Type B pancreatic cell (in vitro differentiated cells): ENCODE measurements around the gene PAPPA. TPM values are rescaled to one million over a fixed set of nuclear protein-coding genes. Genes with fewer than 3 reads are reported as not detected.
A peak's percentile ranks its signal among the peaks of the same experiment; 100 is the strongest.

ENCODE experiments used
- DNase-seq: peaks from one replicate; pipeline ENCODE4 v3.0.0; 2021; ENCODE audit warnings: mixed read lengths; ENCODE audit not compliant: unreplicated experiment; ENCODE audit errors: extremely low spot score
- H3K27ac Mint-ChIP-seq: 2 replicates; pipeline ENCODE4 v1.8.0; 2021; ENCODE audit warnings: mild to moderate bottlenecking, mixed read lengths
- H3K27me3 Mint-ChIP-seq: 2 replicates; pipeline ENCODE4 v1.8.0; 2021; ENCODE audit warnings: mixed read lengths
- H3K36me3 Mint-ChIP-seq: 2 replicates; pipeline ENCODE4 v1.8.0; 2021; ENCODE audit warnings: mixed read lengths
- H3K4me1 Mint-ChIP-seq: one replicate; pipeline ENCODE4 v1.8.0; 2021; ENCODE audit warnings: mixed read lengths; ENCODE audit not compliant: unreplicated experiment
- H3K4me3 Mint-ChIP-seq: 2 replicates; pipeline ENCODE4 v1.8.0; 2021; ENCODE audit warnings: mild to moderate bottlenecking, mixed read lengths
- H3K9me3 Mint-ChIP-seq: 2 replicates; pipeline ENCODE4 v1.8.0; 2021; ENCODE audit warnings: mixed read lengths
- CTCF ChIP-seq: fragments of 200-600 bp; sonication (generic); conservative IDR thresholded peaks from 2 replicates; pipeline ENCODE4 v1.5.0; 2021; ENCODE audit warnings: antibody characterized with exemption, mild to moderate bottlenecking
- total RNA-seq: library from RNA; stranded (reverse); gene quantifications from 2 replicates; pipeline ENCODE4 v1.2.1, GENCODE V29; 2021; ENCODE audit warnings: low replicate concordance

The PAPPA gene
- total RNA-seq, 1 donor from 2014 or later, result 11.0 TPM

GRCh38 chr9:116280529-116280928, 126.9 kb downstream of the PAPPA start:
- Mint-ChIP-seq H3K27ac (no peak overlapping the region), H3K4me1 (peaks cover 45% of the 10 kb centered on the region), H3K4me3 (no peak overlapping the region), H3K9me3 (no peaks in the 10 kb centered on the region), H3K36me3 (peaks cover 2% of the 10 kb centered on the region), H3K27me3 (peaks cover 63% of the 10 kb centered on the region)
- no peak for DNase-seq
- TF ChIP-seq CTCF, result no peak

- Mint-ChIP-seq H3K4me3 (no peak overlapping the region), H3K4me1 (peaks cover 45% of the 10 kb centered on the region), H3K36me3 (peaks cover 4% of the 10 kb centered on the region), H3K27ac (no peak overlapping the region), H3K27me3 (peaks cover 59% of the 10 kb centered on the region), H3K9me3 (no peaks in the 10 kb centered on the region)
- no peak for TF ChIP-seq CTCF
- no peak for DNase-seq
These were observed 129.0 kb downstream of the PAPPA start for GRCh38 chr9:116282597-116282996.

- no peak overlapping the region for H3K27ac Mint-ChIP-seq
- peaks cover 38% of the 10 kb centered on the region for H3K4me1 Mint-ChIP-seq
- H3K36me3 Mint-ChIP-seq, result peaks cover 4% of the 10 kb centered on the region
- no peaks in the 10 kb centered on the region for H3K9me3 Mint-ChIP-seq
- TF ChIP-seq CTCF, result no peak
- no peak for DNase-seq
- H3K27me3 Mint-ChIP-seq, result peaks cover 51% of the 10 kb centered on the region
- no peak overlapping the region for H3K4me3 Mint-ChIP-seq
These were observed 130.9 kb downstream of the PAPPA start for GRCh38 chr9:116284518-116284917.

GRCh38 chr9:116285320-116285719, 131.7 kb downstream of the PAPPA start:
- TF ChIP-seq CTCF, result peak; percentile 41
- no peak overlapping the region for H3K4me3 Mint-ChIP-seq

GRCh38 chr9:116286297-116286696, 132.7 kb downstream of the PAPPA start:
- H3K27me3 Mint-ChIP-seq, result peaks cover 52% of the 10 kb centered on the region
- no peak overlapping the region for H3K4me3 Mint-ChIP-seq
- peaks cover 4% of the 10 kb centered on the region for H3K36me3 Mint-ChIP-seq
- no peak overlapping the region for H3K27ac Mint-ChIP-seq
- no peak for TF ChIP-seq CTCF
- DNase-seq, result no peak
- H3K9me3 Mint-ChIP-seq, result no peaks in the 10 kb centered on the region
- H3K4me1 Mint-ChIP-seq, result peaks cover 36% of the 10 kb centered on the region

More at GRCh38 chr9:116285320-116285719, 131.7 kb downstream of the PAPPA start:
- DNase-seq, result no peak
- Mint-ChIP-seq H3K27me3 (peaks cover 50% of the 10 kb centered on the region), H3K4me1 (peaks cover 36% of the 10 kb centered on the region), H3K27ac (no peak overlapping the region), H3K36me3 (peaks cover 4% of the 10 kb centered on the region), H3K9me3 (no peaks in the 10 kb centered on the region)

GRCh38 chr9:116287721-116288120, 134.1 kb downstream of the PAPPA start:
- Mint-ChIP-seq H3K9me3 (no peaks in the 10 kb centered on the region), H3K27ac (no peak overlapping the region), H3K4me3 (no peak overlapping the region), H3K36me3 (peaks cover 4% of the 10 kb centered on the region), H3K27me3 (peaks cover 43% of the 10 kb centered on the region), H3K4me1 (peaks cover 33% of the 10 kb centered on the region)
- no peak for DNase-seq
- no peak for TF ChIP-seq CTCF
